ENCODE measurements around the gene FAIM2. TPM values are rescaled to one million over a fixed set of nuclear protein-coding genes. Genes with fewer than 3 reads are reported as not detected.

The FAIM2 gene
- total and polyA plus RNA-seq, 2 experiments from 2014 or later: 5.0 to 14.0 TPM

GRCh38 chr12:49877066-49877465 lies 26.6 kb downstream of the FAIM2 start:
- 66% methylated on average over 5 of the region's 5 CpGs for WGBS (ENCODE audit: low lambda C conversion rate, missing lambda C conversion rate)
- no peak for DNase-seq (ENCODE audit: low spot score)
- no peak overlapping the region for H3K4me3 ChIP-seq
- H4K20me1 ChIP-seq (ENCODE audit: insufficient read depth, poor library complexity, severe bottlenecking): no peaks in the 10 kb centered on the region
- TF ChIP-seq CTCF (IDR thresholded peaks at IDR 0.05; ENCODE audit: poor library complexity) (no peak), EZH2phosphoT487 (IDR thresholded peaks at IDR 0.05; ENCODE audit: low read depth, severe bottlenecking, unreplicated experiment) (no peak), EZH2 (IDR thresholded peaks at IDR 0.05; ENCODE audit: borderline replicate concordance) (no peak)
- H3K27me3 ChIP-seq: no peaks in the 10 kb centered on the region
- no peak overlapping the region for H3K4me2 ChIP-seq
- no peak overlapping the region for H2AFZ ChIP-seq
- H3K36me3 ChIP-seq (replicated peaks; ENCODE audit: insufficient read depth, low read depth): no peaks in the 10 kb centered on the region
- H3K79me2 ChIP-seq: no peaks in the 10 kb centered on the region
- no peak overlapping the region for H3K27ac ChIP-seq
- no peaks in the 10 kb centered on the region for H3K9me2 ChIP-seq (replicated peaks; ENCODE audit: insufficient read depth)
- H3K9me3 ChIP-seq (ENCODE audit: low read depth): no peaks in the 10 kb centered on the region
- H3K4me1 ChIP-seq (ENCODE audit: insufficient read depth): no peaks in the 10 kb centered on the region

- DNase-seq (ENCODE audit: low spot score): no peak
- no peaks in the 10 kb centered on the region for H4K20me1 ChIP-seq (ENCODE audit: insufficient read depth, poor library complexity, severe bottlenecking)
- no peaks in the 10 kb centered on the region for H3K9me3 ChIP-seq (ENCODE audit: low read depth)
- H3K9me2 ChIP-seq (replicated peaks; ENCODE audit: insufficient read depth): no peaks in the 10 kb centered on the region
- H3K4me2 ChIP-seq: no peak overlapping the region
- H3K27ac ChIP-seq: no peak overlapping the region
- H3K79me2 ChIP-seq: no peaks in the 10 kb centered on the region
- no peak overlapping the region for H3K4me3 ChIP-seq
- WGBS (ENCODE audit: low lambda C conversion rate, missing lambda C conversion rate): 93% methylated on average over 3 of the region's 3 CpGs
- no peaks in the 10 kb centered on the region for H3K27me3 ChIP-seq
- H2AFZ ChIP-seq: no peak overlapping the region
- H3K36me3 ChIP-seq (replicated peaks; ENCODE audit: insufficient read depth, low read depth): no peaks in the 10 kb centered on the region
- TF ChIP-seq CTCF (IDR thresholded peaks at IDR 0.05; ENCODE audit: poor library complexity): no peak
- no peak for TF ChIP-seq EZH2phosphoT487 (IDR thresholded peaks at IDR 0.05; ENCODE audit: low read depth, severe bottlenecking, unreplicated experiment)
- no peak for TF ChIP-seq EZH2 (IDR thresholded peaks at IDR 0.05; ENCODE audit: borderline replicate concordance)
- H3K4me1 ChIP-seq (ENCODE audit: insufficient read depth): no peaks in the 10 kb centered on the region
Observed at GRCh38 chr12:49876070-49876469, 27.6 kb downstream of the FAIM2 start.

GRCh38 chr12:49875115-49875720 lies 28.5 kb downstream of the FAIM2 start:
- no peaks in the 10 kb centered on the region for H3K79me2 ChIP-seq
- no peaks in the 10 kb centered on the region for H3K36me3 ChIP-seq (replicated peaks; ENCODE audit: insufficient read depth, low read depth)
- H3K27me3 ChIP-seq: no peaks in the 10 kb centered on the region
- no peak for DNase-seq (ENCODE audit: low spot score)
- no peak overlapping the region for H3K27ac ChIP-seq
- no peak for TF ChIP-seq EZH2 (IDR thresholded peaks at IDR 0.05; ENCODE audit: borderline replicate concordance)
- no peak for TF ChIP-seq CTCF (IDR thresholded peaks at IDR 0.05; ENCODE audit: poor library complexity)
- no peak for TF ChIP-seq EZH2phosphoT487 (IDR thresholded peaks at IDR 0.05; ENCODE audit: low read depth, severe bottlenecking, unreplicated experiment)
- WGBS (ENCODE audit: low lambda C conversion rate, missing lambda C conversion rate): 95% methylated on average over 9 of the region's 9 CpGs
- peaks cover under 1% of the 10 kb centered on the region for H3K4me1 ChIP-seq (ENCODE audit: insufficient read depth)
- H3K9me2 ChIP-seq (replicated peaks; ENCODE audit: insufficient read depth): no peaks in the 10 kb centered on the region
- H3K9me3 ChIP-seq (ENCODE audit: low read depth): no peaks in the 10 kb centered on the region
- no peak overlapping the region for H3K4me3 ChIP-seq
- no peak overlapping the region for H3K4me2 ChIP-seq
- no peak overlapping the region for H2AFZ ChIP-seq
- no peaks in the 10 kb centered on the region for H4K20me1 ChIP-seq (ENCODE audit: insufficient read depth, poor library complexity, severe bottlenecking)

Measured in hepatocyte (in vitro differentiated cells).